HepG2 (cell line): ENCODE measurements around the gene ANKRD11. TPM values are rescaled to one million over a fixed set of nuclear protein-coding genes. Genes with fewer than 3 reads are reported as not detected.

ENCODE experiments used
- CCAR2 ChIP-seq: fragments of 200-400 bp; formaldehyde crosslinking; optimal IDR thresholded peaks from 2 replicates; pipeline ENCODE3; 2018; ENCODE audit warnings: low read depth, mild to moderate bottlenecking, low read length, moderate library complexity
- CEBPG ChIP-seq: IDR thresholded peaks from 2 replicates; pipeline ENCODE4 v1.6.1; 2016
- KLF6 ChIP-seq: IDR thresholded peaks from 2 replicates; pipeline ENCODE4 v1.8.0; 2016; ENCODE audit warnings: missing biosample characterization, missing genetic modification reagents
- PHB2 ChIP-seq: fragments of 450-650 bp; IDR thresholded peaks from 2 replicates; pipeline ENCODE4 v1.6.1; 2018; ENCODE audit not compliant: partially characterized antibody
- RBAK ChIP-seq: sonication (generic); formaldehyde crosslinking; IDR thresholded peaks from 2 replicates; pipeline ENCODE4 v1.5.1; 2020; ENCODE audit warnings: mild to moderate bottlenecking, missing genetic modification reagents
- RBM39 ChIP-seq: fragments of 200-400 bp; formaldehyde crosslinking; IDR thresholded peaks from one replicate; pipeline ENCODE4 v1.6.1; 2018; ENCODE audit warnings: antibody characterized with exemption, mild to moderate bottlenecking, low read depth, low read length; ENCODE audit not compliant: poor library complexity, severe bottlenecking
- ZFAT ChIP-seq: sonication (generic); formaldehyde crosslinking; conservative IDR thresholded peaks from 2 replicates; pipeline ENCODE4 v1.8.1; 2023; ENCODE audit warnings: missing genetic modification reagents, inconsistent platforms
- ZNF207 ChIP-seq: fragments of 450-650 bp; IDR thresholded peaks from 2 replicates; pipeline ENCODE4 v1.6.1; 2016; ENCODE audit warnings: antibody characterized with exemption, borderline replicate concordance
- ZNF3 ChIP-seq: IDR thresholded peaks from 2 replicates; pipeline ENCODE4 v1.7.0; 2017; ENCODE audit warnings: inconsistent platforms
- ZNF776 ChIP-seq: sonication (generic); formaldehyde crosslinking; IDR thresholded peaks from 2 replicates; pipeline ENCODE4 v1.4.0; 2020; ENCODE audit warnings: mild to moderate bottlenecking, missing genetic modification reagents
- polyA plus RNA-seq, 8 experiments: library from polyadenylated mRNA; depleted of rRNA in 3 of 8; stranded (reverse) in 7 of 8; unstranded in 1 of 8; fragments of >200 nt; fragmentation: Illumina TruSeq in 4 of 8; extraction: Trizol in 4 of 8; gene quantifications; 2 replicates each; pipeline versions ENCODE4 v1.2.1 to v1.2.3, GENCODE V29; 2011 to 2016; ENCODE audit warnings: low read depth in 4 of 8, missing spikeins in 1 of 8, mixed read lengths in 1 of 8; ENCODE audit not compliant: insufficient read depth in 1 of 8
- total RNA-seq, 5 experiments: library from RNA; depleted of rRNA; stranded (reverse); fragments of >200 nt; fragmentation: Illumina TruSeq; extraction: Trizol; gene quantifications; 2 replicates each; pipeline ENCODE4 v1.2.3, GENCODE V29; 2016; ENCODE audit warnings: low read depth in 1 of 5
- TF ChIP-seq, protein P1 (sequence below): sonication (generic); formaldehyde crosslinking; IDR thresholded peaks from 2 replicates; pipeline ENCODE4 v1.5.0; 2020; ENCODE audit warnings: mild to moderate bottlenecking, missing genetic modification reagents
- TF ChIP-seq, protein P2 (sequence below): fragments of 450-650 bp; IDR thresholded peaks from 2 replicates; pipeline ENCODE4 v1.6.1; 2017; ENCODE audit warnings: mild to moderate bottlenecking
- TF ChIP-seq, protein P3 (sequence below): sonication (generic); formaldehyde crosslinking; IDR thresholded peaks from 2 replicates; pipeline ENCODE4 v1.8.0; 2022; ENCODE audit warnings: mild to moderate bottlenecking, missing genetic modification reagents, moderate library complexity
- TF ChIP-seq, protein P4 (sequence below): sonication (generic); formaldehyde crosslinking; IDR thresholded peaks from 2 replicates; pipeline ENCODE4 v1.4.0; 2020; ENCODE audit warnings: missing genetic modification reagents
- TF ChIP-seq, protein P5 (sequence below): sonication (generic); formaldehyde crosslinking; IDR thresholded peaks from 2 replicates; pipeline ENCODE4 v1.5.1; 2020; ENCODE audit warnings: missing genetic modification reagents, mild to moderate bottlenecking, borderline replicate concordance

The ANKRD11 gene
- total and polyA plus RNA-seq, 2 of the 13 experiments (the other 11 are each of a cell fraction or from before 2014, with no cell fraction given), result 21.4 to 38.4 TPM

DNA sequence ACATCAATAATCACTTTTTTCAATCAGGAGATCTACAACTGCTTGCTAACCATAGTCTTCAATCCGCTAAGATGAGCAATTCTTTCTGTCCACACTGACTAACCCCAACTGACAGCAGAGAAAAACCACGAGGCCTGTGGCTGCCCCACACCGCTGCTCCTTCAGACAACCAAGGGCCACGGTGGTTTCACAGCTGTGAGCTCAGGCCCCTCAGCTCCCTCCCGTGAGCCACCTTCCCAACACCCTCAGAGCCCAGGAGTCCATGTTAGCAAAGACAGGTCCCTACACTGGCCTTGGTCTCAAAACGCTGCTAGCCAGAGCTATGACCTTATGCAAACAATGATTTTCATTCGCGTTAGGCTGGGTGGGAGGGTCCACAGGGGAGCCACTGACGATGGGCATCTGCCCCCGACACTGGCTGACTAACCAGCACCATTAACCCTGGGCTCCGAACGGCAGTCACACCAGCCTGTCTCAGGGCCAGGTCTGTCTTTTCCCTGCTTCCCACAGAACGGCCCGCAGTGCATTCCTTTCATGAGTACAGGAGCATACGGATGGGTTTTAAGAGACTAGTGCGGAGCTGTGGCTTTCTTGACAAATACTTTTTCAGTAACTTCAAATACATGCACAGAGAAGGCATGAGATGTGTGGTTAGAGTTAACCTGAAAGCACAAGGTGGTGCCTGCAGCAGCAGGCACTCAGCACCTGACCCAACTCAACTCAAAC lies 67.3 kb downstream of the ANKRD11 start (continued):
- TF ChIP-seq, protein P1, sequence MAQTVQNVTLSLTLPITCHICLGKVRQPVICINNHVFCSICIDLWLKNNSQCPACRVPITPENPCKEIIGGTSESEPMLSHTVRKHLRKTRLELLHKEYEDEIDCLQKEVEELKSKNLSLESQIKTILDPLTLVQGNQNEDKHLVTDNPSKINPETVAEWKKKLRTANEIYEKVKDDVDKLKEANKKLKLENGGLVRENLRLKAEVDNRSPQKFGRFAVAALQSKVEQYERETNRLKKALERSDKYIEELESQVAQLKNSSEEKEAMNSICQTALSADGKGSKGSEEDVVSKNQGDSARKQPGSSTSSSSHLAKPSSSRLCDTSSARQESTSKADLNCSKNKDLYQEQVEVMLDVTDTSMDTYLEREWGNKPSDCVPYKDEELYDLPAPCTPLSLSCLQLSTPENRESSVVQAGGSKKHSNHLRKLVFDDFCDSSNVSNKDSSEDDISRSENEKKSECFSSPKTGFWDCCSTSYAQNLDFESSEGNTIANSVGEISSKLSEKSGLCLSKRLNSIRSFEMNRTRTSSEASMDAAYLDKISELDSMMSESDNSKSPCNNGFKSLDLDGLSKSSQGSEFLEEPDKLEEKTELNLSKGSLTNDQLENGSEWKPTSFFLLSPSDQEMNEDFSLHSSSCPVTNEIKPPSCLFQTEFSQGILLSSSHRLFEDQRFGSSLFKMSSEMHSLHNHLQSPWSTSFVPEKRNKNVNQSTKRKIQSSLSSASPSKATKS (CRISPR knock-in tag), result no peak
- TF ChIP-seq, protein P2, sequence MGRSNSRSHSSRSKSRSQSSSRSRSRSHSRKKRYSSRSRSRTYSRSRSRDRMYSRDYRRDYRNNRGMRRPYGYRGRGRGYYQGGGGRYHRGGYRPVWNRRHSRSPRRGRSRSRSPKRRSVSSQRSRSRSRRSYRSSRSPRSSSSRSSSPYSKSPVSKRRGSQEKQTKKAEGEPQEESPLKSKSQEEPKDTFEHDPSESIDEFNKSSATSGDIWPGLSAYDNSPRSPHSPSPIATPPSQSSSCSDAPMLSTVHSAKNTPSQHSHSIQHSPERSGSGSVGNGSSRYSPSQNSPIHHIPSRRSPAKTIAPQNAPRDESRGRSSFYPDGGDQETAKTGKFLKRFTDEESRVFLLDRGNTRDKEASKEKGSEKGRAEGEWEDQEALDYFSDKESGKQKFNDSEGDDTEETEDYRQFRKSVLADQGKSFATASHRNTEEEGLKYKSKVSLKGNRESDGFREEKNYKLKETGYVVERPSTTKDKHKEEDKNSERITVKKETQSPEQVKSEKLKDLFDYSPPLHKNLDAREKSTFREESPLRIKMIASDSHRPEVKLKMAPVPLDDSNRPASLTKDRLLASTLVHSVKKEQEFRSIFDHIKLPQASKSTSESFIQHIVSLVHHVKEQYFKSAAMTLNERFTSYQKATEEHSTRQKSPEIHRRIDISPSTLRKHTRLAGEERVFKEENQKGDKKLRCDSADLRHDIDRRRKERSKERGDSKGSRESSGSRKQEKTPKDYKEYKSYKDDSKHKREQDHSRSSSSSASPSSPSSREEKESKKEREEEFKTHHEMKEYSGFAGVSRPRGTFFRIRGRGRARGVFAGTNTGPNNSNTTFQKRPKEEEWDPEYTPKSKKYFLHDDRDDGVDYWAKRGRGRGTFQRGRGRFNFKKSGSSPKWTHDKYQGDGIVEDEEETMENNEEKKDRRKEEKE, result no peak
- no peak for TF ChIP-seq RBM39
- no peak for TF ChIP-seq ZNF776 (CRISPR knock-in tag)
- TF ChIP-seq ZNF207, result no peak
- TF ChIP-seq CCAR2, result no peak
- TF ChIP-seq KLF6 (CRISPR knock-in tag), result no peak
- TF ChIP-seq ZFAT (CRISPR knock-in tag), result no peak
- no peak for TF ChIP-seq ZNF3 (CRISPR knock-in tag)
- no peak for TF ChIP-seq PHB2
- TF ChIP-seq RBAK (CRISPR knock-in tag), result no peak
- peak; percentile 38; the same call in 1 of the 2 replicates for TF ChIP-seq CEBPG (CRISPR knock-in tag)
- TF ChIP-seq, protein P3, sequence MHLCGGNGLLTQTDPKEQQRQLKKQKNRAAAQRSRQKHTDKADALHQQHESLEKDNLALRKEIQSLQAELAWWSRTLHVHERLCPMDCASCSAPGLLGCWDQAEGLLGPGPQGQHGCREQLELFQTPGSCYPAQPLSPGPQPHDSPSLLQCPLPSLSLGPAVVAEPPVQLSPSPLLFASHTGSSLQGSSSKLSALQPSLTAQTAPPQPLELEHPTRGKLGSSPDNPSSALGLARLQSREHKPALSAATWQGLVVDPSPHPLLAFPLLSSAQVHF (CRISPR knock-in tag), result no peak
- TF ChIP-seq, protein P4, sequence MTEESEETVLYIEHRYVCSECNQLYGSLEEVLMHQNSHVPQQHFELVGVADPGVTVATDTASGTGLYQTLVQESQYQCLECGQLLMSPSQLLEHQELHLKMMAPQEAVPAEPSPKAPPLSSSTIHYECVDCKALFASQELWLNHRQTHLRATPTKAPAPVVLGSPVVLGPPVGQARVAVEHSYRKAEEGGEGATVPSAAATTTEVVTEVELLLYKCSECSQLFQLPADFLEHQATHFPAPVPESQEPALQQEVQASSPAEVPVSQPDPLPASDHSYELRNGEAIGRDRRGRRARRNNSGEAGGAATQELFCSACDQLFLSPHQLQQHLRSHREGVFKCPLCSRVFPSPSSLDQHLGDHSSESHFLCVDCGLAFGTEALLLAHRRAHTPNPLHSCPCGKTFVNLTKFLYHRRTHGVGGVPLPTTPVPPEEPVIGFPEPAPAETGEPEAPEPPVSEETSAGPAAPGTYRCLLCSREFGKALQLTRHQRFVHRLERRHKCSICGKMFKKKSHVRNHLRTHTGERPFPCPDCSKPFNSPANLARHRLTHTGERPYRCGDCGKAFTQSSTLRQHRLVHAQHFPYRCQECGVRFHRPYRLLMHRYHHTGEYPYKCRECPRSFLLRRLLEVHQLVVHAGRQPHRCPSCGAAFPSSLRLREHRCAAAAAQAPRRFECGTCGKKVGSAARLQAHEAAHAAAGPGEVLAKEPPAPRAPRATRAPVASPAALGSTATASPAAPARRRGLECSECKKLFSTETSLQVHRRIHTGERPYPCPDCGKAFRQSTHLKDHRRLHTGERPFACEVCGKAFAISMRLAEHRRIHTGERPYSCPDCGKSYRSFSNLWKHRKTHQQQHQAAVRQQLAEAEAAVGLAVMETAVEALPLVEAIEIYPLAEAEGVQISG (CRISPR knock-in tag), result peak; percentile 32; the same call in 1 of the 2 replicates
- TF ChIP-seq, protein P5, sequence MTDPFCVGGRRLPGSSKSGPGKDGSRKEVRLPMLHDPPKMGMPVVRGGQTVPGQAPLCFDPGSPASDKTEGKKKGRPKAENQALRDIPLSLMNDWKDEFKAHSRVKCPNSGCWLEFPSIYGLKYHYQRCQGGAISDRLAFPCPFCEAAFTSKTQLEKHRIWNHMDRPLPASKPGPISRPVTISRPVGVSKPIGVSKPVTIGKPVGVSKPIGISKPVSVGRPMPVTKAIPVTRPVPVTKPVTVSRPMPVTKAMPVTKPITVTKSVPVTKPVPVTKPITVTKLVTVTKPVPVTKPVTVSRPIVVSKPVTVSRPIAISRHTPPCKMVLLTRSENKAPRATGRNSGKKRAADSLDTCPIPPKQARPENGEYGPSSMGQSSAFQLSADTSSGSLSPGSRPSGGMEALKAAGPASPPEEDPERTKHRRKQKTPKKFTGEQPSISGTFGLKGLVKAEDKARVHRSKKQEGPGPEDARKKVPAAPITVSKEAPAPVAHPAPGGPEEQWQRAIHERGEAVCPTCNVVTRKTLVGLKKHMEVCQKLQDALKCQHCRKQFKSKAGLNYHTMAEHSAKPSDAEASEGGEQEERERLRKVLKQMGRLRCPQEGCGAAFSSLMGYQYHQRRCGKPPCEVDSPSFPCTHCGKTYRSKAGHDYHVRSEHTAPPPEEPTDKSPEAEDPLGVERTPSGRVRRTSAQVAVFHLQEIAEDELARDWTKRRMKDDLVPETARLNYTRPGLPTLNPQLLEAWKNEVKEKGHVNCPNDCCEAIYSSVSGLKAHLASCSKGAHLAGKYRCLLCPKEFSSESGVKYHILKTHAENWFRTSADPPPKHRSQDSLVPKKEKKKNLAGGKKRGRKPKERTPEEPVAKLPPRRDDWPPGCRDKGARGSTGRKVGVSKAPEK (CRISPR knock-in tag), result no peak
